T-helper 2 cell treated with Interferon-gamma antibody and Interleukin-4, amounts not matched to agents 5 μg/mL and 100 μg/mL, for 36 hours (primary cell): Measurements from ENCODE around the gene ARID1B.

ENCODE experiments used
- DNase-seq: peaks from one replicate; pipeline ENCODE4 v3.0.0; 2021; ENCODE audit warnings: low spot score
- H3K27ac Mint-ChIP-seq: one replicate; pipeline ENCODE4 v1.8.0; 2021; ENCODE audit warnings: mild to moderate bottlenecking, mixed read lengths
- H3K27me3 Mint-ChIP-seq: one replicate; pipeline ENCODE4 v1.8.0; 2021; ENCODE audit warnings: low read depth, mixed read lengths
- H3K36me3 Mint-ChIP-seq: one replicate; pipeline ENCODE4 v1.8.0; 2021; ENCODE audit warnings: low read depth, mixed read lengths
- H3K4me1 Mint-ChIP-seq: one replicate; pipeline ENCODE4 v1.8.0; 2021; ENCODE audit warnings: low read depth, mixed read lengths
- H3K4me3 Mint-ChIP-seq: one replicate; pipeline ENCODE4 v1.8.0; 2022; ENCODE audit warnings: mild to moderate bottlenecking, moderate library complexity, mixed read lengths
- H3K9me3 Mint-ChIP-seq: one replicate; pipeline ENCODE4 v1.8.0; 2021; ENCODE audit warnings: mixed read lengths

Gene ARID1B

DNA sequence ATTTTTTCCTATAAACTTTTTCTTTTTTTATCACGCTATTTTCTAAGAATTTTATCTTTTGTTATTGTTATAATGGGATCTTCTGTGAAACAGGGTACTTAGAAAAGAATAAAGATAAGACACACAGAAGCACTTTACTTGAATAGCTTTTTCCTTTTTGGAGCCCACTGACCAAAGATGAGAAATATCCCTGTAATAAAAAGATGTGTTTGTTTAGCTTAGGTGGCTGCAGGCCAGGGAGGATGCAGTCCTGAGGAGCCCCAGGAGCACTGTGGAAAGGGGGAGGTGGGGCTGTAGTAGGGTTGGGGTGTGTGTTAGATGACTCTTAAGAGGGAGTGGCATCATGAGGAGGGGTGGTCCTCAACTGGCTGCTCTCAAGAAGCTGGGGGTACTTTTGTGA, 128.6 kb downstream of the ARID1B start:
- peaks cover 13% of the 10 kb centered on the region for H3K36me3 Mint-ChIP-seq
- H3K27ac Mint-ChIP-seq: no peak overlapping the region
- H3K9me3 Mint-ChIP-seq: no peaks in the 10 kb centered on the region
- no peak overlapping the region for H3K4me3 Mint-ChIP-seq
- H3K27me3 Mint-ChIP-seq: no peaks in the 10 kb centered on the region
- peaks cover 21% of the 10 kb centered on the region for H3K4me1 Mint-ChIP-seq
- DNase-seq: no peak

DNA sequence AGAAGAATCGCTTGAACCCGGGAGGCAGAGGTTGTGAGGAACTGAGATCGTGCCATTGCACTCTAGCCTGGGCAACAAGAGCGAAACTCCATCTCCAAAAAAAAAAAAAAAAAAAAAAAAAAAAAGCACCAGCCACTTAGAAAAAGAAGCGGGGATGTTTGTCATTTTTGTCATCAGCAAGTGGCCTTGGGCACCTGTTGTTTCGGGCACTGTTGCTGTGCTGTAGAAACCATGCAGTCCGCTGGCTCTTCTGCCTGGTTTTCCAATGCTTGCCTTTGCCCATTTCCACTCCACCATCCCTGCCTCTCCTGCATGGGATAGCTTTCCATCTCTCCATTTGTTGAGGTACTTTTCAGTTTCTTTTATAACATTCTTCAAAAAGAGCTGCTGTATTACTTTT, 129.3 kb downstream of the ARID1B start:
- H3K4me1 Mint-ChIP-seq: peaks cover 22% of the 10 kb centered on the region
- no peaks in the 10 kb centered on the region for H3K9me3 Mint-ChIP-seq
- DNase-seq: no peak
- H3K36me3 Mint-ChIP-seq: peaks cover 13% of the 10 kb centered on the region
- H3K4me3 Mint-ChIP-seq: no peak overlapping the region
- no peaks in the 10 kb centered on the region for H3K27me3 Mint-ChIP-seq
- no peak overlapping the region for H3K27ac Mint-ChIP-seq

DNA sequence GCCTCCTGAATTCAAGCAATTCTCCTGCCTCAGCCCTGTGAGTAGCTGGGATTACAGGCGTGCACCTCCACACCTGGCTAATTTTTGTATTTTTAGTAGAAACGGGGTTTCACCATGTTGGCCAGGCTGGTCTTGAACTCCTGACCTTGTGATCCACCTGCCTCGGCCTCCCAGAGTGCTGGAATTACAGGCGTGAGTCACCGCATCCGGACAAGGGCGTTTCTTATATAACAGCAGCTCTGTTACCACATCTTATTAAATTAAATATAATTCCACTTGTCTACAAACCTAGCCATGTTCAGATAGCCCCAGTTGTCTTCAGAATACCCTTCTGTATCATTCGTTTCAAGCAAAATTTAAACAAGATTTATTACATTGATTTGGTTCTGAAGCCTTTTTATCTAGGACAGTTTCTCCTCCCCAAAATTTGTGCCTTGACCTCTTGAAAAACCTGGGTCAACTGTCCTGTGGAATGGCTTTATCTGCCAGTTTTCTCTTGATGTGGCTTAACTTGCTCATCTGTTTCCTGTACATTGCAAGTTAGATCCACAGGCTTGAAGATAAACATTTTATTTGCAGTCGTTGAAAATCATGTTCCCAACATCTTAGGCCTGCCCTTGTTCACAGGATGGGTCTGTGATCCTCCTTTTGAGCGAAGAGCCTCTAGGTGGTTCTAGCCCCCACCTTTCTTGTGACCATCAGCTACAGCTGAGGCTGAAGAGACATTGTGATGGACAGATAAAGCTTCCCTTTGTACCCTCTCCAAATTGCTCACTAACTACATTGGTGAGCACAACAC, 132.2 kb downstream of the ARID1B start:
- Mint-ChIP-seq H3K4me3 (no peak overlapping the region), H3K27ac (no peak overlapping the region)

DNA sequence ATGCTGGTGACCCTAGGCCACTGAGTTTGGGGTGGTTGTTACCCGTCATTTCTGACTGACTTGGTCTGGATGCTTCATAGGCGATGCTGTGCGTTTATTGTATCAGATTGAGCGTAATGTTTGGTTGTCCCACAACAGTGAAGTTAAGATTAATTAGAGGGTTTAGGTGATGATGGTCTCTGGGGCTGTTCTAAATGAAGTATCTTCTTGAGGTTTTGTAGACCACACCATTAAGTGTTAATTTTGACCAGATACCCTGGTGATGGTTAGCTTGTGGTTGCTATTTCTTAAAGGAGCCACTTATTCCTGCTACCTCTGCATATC, 132.8 kb downstream of the ARID1B start:
- Mint-ChIP-seq H3K4me3 (no peak overlapping the region), H3K4me1 (peaks cover 36% of the 10 kb centered on the region), H3K27ac (no peak overlapping the region), H3K27me3 (no peaks in the 10 kb centered on the region), H3K9me3 (no peaks in the 10 kb centered on the region), H3K36me3 (peaks cover 10% of the 10 kb centered on the region)
- DNase-seq: no peak

More for the DNA sequence above, 132.2 kb downstream of the ARID1B start:
- no peaks in the 10 kb centered on the region for H3K27me3 Mint-ChIP-seq
- no peak for DNase-seq
- no peaks in the 10 kb centered on the region for H3K9me3 Mint-ChIP-seq
- peaks cover 32% of the 10 kb centered on the region for H3K4me1 Mint-ChIP-seq
- peaks cover 10% of the 10 kb centered on the region for H3K36me3 Mint-ChIP-seq

DNA sequence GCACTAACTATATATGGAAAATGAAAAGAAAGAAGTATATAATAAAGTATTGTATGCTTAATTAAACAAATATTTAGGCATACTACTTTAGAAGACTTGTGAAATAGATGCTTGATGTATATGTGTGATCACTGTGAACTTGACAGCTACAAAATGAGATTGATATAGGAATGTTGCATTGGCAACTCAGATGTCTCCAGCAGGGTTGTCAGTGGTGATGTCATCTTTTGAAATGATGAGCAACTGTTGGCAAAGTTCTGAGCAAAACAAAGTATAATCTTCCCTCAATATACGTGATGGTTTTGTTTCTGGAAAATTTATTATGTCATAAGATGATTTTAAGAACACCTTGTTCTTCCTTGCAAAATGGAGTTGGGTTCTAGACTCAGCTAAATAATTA, 133.8 kb downstream of the ARID1B start:
- no peaks in the 10 kb centered on the region for H3K9me3 Mint-ChIP-seq
- DNase-seq: no peak
- no peaks in the 10 kb centered on the region for H3K27me3 Mint-ChIP-seq
- peaks cover 10% of the 10 kb centered on the region for H3K36me3 Mint-ChIP-seq
- no peak overlapping the region for H3K4me3 Mint-ChIP-seq
- no peak overlapping the region for H3K27ac Mint-ChIP-seq
- peaks cover 34% of the 10 kb centered on the region for H3K4me1 Mint-ChIP-seq

DNA sequence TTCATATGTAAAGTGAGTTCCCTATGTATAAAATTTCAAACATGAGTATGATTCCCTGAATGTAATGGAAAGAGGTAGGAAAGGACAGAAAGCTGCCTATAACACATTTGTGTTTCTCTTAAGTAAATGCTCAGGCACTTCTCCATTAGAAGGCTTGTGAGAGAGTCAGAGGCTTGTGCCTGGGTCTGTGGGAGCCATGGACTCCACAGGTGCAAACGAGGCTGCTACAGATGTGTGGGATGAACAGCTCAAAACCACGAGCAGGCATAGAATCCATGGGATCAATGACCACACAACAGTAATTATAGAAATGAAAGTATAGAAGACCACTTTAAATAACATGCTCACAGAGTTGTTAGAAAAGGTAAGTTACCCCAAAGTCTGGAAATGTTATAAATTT, 134.4 kb downstream of the ARID1B start:
- DNase-seq: no peak
- Mint-ChIP-seq H3K36me3 (peaks cover 10% of the 10 kb centered on the region), H3K4me1 (peaks cover 40% of the 10 kb centered on the region), H3K9me3 (no peaks in the 10 kb centered on the region), H3K27me3 (no peaks in the 10 kb centered on the region), H3K27ac (no peak overlapping the region), H3K4me3 (no peak overlapping the region)

- DNase-seq: no peak
- Mint-ChIP-seq H3K9me3 (no peaks in the 10 kb centered on the region), H3K27ac (peak overlapping the region; percentile 5), H3K27me3 (no peaks in the 10 kb centered on the region), H3K4me1 (peaks cover 41% of the 10 kb centered on the region), H3K4me3 (no peak overlapping the region), H3K36me3 (peaks cover 8% of the 10 kb centered on the region)
These were observed 135.3 kb downstream of the ARID1B start for GRCh38 chr6:156912431-156912830.

GRCh38 chr6:156914181-156914580, 137.0 kb downstream of the ARID1B start:
- H3K4me3 Mint-ChIP-seq: no peak overlapping the region
- no peak overlapping the region for H3K27ac Mint-ChIP-seq
- H3K36me3 Mint-ChIP-seq: peaks cover 8% of the 10 kb centered on the region
- no peaks in the 10 kb centered on the region for H3K27me3 Mint-ChIP-seq
- DNase-seq: no peak
- no peaks in the 10 kb centered on the region for H3K9me3 Mint-ChIP-seq
- H3K4me1 Mint-ChIP-seq: peaks cover 41% of the 10 kb centered on the region

DNA sequence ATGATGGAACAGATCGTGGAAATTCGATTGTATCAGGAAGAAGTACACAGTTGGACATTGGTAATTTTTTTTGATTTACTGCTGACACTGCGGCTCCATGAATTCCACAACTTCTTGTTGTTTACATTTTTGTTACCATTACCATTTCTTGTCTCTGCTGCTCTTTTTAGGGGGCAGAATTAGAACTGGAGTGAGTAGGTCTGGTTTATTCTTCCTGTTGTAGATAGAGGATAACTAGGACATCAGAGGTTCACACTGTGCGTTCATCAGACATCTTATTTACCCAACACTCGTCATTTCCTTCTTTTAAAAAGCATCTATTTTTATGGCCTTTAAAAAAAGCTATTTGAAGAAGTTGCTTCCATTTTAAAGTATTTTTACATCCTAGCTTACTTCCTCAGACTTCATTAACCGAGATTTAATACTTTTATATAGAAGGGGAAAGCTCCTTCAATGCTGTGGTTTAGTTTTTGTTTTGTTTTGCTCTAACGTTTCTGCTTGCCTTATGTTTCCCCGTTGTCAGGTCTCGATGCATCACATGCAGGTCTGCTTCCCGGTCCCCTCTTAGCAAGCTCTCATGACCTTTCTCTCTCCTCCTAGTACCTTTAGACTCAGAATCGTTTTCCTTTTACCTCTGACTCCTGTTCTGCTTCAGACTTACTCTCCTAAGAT, 139.1 kb downstream of the ARID1B start:
- H3K27ac Mint-ChIP-seq: no peak overlapping the region
- H3K4me3 Mint-ChIP-seq: no peak overlapping the region
- peaks cover 5% of the 10 kb centered on the region for H3K36me3 Mint-ChIP-seq
- no peaks in the 10 kb centered on the region for H3K27me3 Mint-ChIP-seq
- DNase-seq: no peak
- peaks cover 28% of the 10 kb centered on the region for H3K4me1 Mint-ChIP-seq
- H3K9me3 Mint-ChIP-seq: no peaks in the 10 kb centered on the region

- Mint-ChIP-seq H3K27ac (no peak overlapping the region), H3K9me3 (no peaks in the 10 kb centered on the region), H3K4me3 (no peak overlapping the region), H3K36me3 (peaks cover 6% of the 10 kb centered on the region), H3K4me1 (peaks cover 22% of the 10 kb centered on the region), H3K27me3 (no peaks in the 10 kb centered on the region)
- no peak for DNase-seq
These were observed 140.0 kb downstream of the ARID1B start for GRCh38 chr6:156917213-156917612.

DNA sequence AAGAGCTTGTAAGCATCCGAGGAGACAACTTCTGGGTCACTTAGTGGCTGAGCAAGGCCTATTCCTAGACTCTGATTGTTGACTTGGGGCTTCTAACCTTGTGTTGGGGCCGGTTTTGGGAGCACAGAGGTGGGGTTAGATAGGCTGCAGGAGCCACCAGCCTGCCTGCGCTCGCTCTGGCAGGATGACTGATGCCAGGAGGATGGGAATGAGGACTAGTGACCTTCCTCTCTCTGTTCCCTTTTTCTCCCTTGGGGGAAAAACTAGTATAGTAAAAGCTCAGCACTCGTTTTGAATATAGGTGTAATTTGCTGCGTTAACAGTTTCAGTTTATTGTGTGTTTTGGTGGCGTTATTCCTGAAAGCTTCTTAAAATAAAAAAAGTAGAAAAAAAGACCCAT, 141.5 kb downstream of the ARID1B start:
- no peak for DNase-seq
- Mint-ChIP-seq H3K27ac (no peak overlapping the region), H3K4me3 (no peak overlapping the region), H3K9me3 (no peaks in the 10 kb centered on the region), H3K27me3 (no peaks in the 10 kb centered on the region), H3K36me3 (peaks cover 6% of the 10 kb centered on the region), H3K4me1 (peaks cover 15% of the 10 kb centered on the region)

DNA sequence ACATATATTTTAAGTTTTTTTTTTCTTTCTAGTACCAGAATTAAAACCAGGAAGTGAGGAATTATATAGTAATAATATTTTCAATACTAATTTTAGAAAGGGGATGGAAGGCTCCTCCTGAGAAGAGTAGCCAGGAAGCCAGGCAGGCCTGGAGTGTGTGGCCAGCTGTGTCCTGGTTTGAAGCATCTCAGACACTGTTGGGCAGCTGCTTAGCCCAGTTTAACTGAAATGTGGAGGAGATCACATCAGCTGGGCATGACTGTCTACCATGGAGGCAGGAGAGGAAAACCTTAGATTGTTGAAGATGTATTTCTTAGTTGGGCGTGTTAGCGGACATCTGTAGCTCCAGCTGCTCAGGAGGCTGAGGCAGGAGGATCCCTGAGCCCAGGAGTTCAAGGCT, 142.2 kb downstream of the ARID1B start:
- no peak overlapping the region for H3K27ac Mint-ChIP-seq
- H3K4me1 Mint-ChIP-seq: peaks cover 11% of the 10 kb centered on the region
- no peak for DNase-seq

DNA sequence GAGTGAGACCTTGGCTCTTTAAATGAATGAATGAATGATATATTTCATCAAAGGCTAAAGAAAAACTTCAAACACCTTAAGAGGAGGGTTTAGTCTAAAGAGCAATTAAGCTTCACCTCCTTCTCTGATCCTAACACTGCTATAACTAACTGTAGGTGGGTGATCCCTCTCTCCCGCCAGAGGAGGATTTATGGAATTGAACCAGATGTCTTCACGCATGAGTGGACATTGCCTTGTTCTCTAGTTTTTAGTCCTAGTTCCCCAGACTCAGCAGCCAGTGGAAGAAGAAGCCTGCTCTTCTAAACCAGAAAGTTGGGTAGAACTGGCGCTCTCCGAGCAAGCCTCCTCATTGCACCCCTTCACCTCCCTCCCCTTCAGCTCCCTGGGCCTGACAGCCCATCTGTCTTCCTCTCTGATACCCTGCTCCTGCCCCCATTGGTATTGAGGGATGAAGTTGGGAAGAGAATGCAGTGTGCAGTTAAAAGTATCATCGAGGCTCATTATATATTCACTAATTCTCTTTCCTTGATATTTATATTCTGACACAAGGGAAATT, 142.7 kb downstream of the ARID1B start:
- Mint-ChIP-seq H3K27ac (no peak overlapping the region), H3K27me3 (no peaks in the 10 kb centered on the region), H3K4me1 (peaks cover 7% of the 10 kb centered on the region), H3K4me3 (no peak overlapping the region), H3K9me3 (no peaks in the 10 kb centered on the region), H3K36me3 (peaks cover 1% of the 10 kb centered on the region)
- DNase-seq: no peak

More for the DNA sequence above, 142.2 kb downstream of the ARID1B start:
- Mint-ChIP-seq H3K4me3 (no peak overlapping the region), H3K27me3 (no peaks in the 10 kb centered on the region), H3K9me3 (no peaks in the 10 kb centered on the region), H3K36me3 (peaks cover 3% of the 10 kb centered on the region)

DNA sequence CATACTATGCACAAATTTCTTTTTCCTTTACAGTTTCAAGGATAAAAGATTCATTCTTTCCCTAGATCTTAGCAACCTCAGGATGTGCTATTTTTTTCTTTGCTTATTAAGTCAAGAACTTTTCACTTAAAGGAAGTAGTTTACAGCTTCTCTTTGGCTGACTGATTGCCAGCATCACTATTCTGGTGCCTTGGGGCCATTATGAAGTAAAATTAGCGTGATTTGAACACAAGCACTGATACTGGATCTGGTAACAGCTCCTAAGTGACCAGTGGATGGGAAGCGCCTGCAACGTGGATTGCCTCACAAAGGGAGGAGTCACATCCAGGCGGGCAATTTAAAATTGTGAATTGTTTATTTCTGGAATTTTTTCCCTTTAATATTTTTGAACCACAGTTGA, 147.1 kb downstream of the ARID1B start:
- Mint-ChIP-seq H3K9me3 (no peaks in the 10 kb centered on the region), H3K4me1 (peaks cover 26% of the 10 kb centered on the region), H3K27ac (no peak overlapping the region), H3K4me3 (no peak overlapping the region), H3K27me3 (no peaks in the 10 kb centered on the region), H3K36me3 (peaks cover 1% of the 10 kb centered on the region)
- no peak for DNase-seq
